ENCODE results near the gene C10orf105.

C10orf105 gene

DNA sequence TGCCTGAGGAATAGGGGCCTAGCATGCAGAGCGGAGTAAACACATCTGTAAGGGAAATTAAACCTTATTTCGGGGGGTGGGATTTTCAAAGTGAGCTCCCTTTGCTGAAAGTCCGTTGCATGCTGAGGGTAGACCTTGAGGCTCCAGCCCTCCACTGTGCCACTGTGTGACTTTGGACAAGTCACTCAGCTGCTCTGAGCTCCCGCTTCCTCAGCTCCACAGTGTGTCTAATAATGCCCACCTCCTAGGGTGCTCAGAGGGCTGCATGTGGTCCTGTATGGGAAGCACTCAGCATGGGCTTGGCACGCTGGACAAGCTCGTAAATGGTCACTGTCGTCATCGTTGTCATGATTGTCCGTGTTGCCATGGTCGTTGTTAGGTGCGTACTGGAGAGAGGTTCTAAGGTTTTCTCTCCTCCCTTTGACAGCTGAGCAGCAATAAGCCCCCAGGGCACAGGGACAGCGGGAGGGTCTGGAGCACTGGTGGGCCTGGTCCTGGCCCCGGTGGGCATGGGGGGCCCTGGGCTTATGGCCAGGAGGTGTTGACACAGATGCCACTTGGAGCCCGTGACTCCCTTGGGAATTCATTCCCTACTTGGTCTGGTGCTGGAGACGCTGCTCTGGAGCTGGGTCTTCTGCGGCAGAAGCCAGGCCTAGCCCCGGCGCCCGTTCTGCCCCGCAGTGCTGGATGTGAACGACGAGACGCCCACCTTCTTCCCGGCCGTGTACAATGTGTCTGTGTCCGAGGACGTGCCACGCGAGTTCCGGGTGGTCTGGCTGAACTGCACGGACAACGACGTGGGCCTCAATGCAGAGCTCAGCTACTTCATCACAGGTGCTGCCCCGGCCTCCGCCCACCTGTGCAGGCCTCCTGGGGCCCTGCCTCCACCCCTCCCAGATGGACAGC, 13.1 kb downstream of the C10orf105 start:
- no peak for TF ChIP-seq Cebpa-rat (IDR thresholded peaks at IDR 0.05)
- H3K36me3 ChIP-seq: no peaks in the 10 kb centered on the region
- H3K4me2 ChIP-seq: no peak overlapping the region
- no peaks in the 10 kb centered on the region for H3K27me3 ChIP-seq
- peaks cover 34% of the 10 kb centered on the region for H3K4me1 ChIP-seq
- H3K9ac ChIP-seq: no peak overlapping the region
- H4K20me1 ChIP-seq: no peaks in the 10 kb centered on the region
- H3K4me3 ChIP-seq: no peak overlapping the region
- no peaks in the 10 kb centered on the region for H3K9me3 ChIP-seq
- H3K27ac ChIP-seq: no peak overlapping the region

DNA sequence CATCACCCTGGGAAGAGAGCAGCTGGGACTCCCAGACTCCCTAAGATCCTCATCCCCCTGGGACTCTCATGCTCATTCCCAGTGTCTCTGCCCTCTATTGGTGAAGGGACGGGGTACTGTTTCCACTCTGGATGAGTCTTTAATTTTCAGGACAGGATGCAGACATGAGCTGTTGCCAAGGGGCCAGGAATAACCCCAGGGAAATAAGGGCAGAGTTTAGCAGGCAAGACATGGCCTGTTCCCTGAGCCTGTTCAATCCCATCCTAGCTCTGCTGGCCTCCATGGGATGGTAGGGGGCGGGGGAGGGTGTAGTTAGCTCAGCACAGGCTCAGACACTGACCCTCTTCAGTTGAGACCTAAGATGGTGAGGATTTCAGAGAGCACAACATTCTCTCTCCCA, 14.0 kb downstream of the C10orf105 start:
- H3K9ac ChIP-seq: no peak overlapping the region
- H3K27ac ChIP-seq: no peak overlapping the region
- H3K9me3 ChIP-seq: no peaks in the 10 kb centered on the region
- no peak for TF ChIP-seq Cebpa-rat (IDR thresholded peaks at IDR 0.05)
- no peaks in the 10 kb centered on the region for H3K36me3 ChIP-seq
- H3K4me1 ChIP-seq: peaks cover 33% of the 10 kb centered on the region
- no peak overlapping the region for H3K4me3 ChIP-seq
- no peaks in the 10 kb centered on the region for H4K20me1 ChIP-seq
- H3K27me3 ChIP-seq: no peaks in the 10 kb centered on the region
- no peak overlapping the region for H3K4me2 ChIP-seq

DNA sequence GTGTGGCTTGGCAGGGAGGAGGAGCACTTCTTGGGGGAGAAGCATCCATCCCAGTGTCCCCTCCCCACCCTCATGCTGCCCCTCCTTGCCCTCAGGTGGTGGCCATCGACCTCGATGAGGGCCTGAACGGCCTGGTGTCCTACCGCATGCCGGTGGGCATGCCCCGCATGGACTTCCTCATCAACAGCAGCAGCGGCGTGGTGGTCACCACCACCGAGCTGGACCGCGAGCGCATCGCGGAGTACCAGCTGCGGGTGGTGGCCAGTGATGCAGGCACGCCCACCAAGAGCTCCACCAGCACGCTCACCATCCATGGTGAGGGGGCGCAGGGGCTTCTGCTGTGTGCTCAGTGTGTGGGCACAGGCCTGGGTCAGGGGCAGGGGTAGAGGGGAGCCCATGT, 14.8 kb downstream of the C10orf105 start:
- no peaks in the 10 kb centered on the region for H3K27me3 ChIP-seq
- H4K20me1 ChIP-seq: no peaks in the 10 kb centered on the region
- no peaks in the 10 kb centered on the region for H3K36me3 ChIP-seq
- TF ChIP-seq Cebpa-rat (IDR thresholded peaks at IDR 0.05): no peak
- no peaks in the 10 kb centered on the region for H3K9me3 ChIP-seq
- H3K9ac ChIP-seq: no peak overlapping the region
- H3K4me1 ChIP-seq: peaks cover 31% of the 10 kb centered on the region
- no peak overlapping the region for H3K4me2 ChIP-seq
- no peak overlapping the region for H3K27ac ChIP-seq
- no peak overlapping the region for H3K4me3 ChIP-seq

DNA sequence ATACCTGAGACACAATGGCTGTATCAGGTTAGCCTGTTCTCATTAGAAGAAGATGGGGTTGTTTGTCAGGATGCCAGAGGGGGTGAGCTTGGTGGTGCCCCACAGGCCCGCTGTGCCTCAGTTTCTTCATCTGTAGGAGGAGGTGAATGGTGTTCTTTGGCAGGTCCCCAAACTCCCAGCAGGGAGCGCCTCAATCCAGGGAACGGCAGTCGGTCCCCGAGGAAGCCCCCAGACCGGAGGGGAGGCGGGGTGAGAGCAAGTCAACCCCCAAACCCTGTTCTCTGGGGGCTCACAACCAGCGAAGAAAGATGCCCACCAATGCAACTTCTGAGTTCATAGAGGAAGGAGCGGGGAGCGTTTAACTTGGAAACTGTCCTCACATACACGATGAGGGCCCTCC, 16.0 kb downstream of the C10orf105 start:
- Histone ChIP-seq H3K4me2 (no peak overlapping the region), H3K27ac (no peak overlapping the region), H3K4me3 (no peak overlapping the region), H3K27me3 (no peaks in the 10 kb centered on the region), H3K36me3 (no peaks in the 10 kb centered on the region), H4K20me1 (no peaks in the 10 kb centered on the region), H3K4me1 (peaks cover 19% of the 10 kb centered on the region), H3K9ac (no peak overlapping the region), H3K9me3 (no peaks in the 10 kb centered on the region)
- TF ChIP-seq Cebpa-rat (IDR thresholded peaks at IDR 0.05): no peak

DNA sequence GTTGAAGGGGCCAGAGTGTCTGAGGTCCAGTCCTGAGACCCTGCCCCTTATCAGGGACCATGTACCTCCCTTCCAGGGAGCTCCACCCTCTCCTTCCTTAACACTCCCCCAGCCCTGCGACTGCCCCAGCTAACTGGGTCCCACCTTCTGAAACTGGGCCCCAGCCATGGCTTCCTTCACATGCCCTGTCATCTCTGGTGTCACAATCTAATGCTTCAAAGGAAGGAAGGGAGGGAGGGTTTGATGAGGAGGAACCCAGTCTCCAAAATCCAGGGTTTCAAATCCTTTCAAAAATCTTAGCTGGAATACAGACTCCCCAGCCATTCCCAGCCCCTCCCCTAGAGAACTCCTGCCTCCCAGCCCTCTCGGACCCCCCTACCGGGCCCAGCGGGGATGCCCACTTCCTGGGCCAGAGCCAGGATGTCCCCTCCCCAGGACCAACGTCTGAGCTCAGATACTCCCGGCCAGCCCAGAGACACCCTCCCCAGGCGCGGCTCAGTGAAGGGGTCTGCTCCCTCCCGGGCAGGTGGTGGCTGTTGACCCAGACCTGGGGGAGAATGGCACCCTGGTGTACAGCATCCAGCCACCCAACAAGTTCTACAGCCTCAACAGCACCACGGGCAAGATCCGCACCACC, 18.0 kb downstream of the C10orf105 start:
- Histone ChIP-seq H3K27ac (no peak overlapping the region), H3K4me3 (no peak overlapping the region), H3K36me3 (no peaks in the 10 kb centered on the region), H4K20me1 (no peaks in the 10 kb centered on the region), H3K27me3 (no peaks in the 10 kb centered on the region), H3K4me2 (no peak overlapping the region), H3K9me3 (no peaks in the 10 kb centered on the region), H3K4me1 (peaks cover 18% of the 10 kb centered on the region), H3K9ac (no peak overlapping the region; the same call in 1 of the 2 replicates)
- no peak for TF ChIP-seq Cebpa-rat (IDR thresholded peaks at IDR 0.05)

DNA sequence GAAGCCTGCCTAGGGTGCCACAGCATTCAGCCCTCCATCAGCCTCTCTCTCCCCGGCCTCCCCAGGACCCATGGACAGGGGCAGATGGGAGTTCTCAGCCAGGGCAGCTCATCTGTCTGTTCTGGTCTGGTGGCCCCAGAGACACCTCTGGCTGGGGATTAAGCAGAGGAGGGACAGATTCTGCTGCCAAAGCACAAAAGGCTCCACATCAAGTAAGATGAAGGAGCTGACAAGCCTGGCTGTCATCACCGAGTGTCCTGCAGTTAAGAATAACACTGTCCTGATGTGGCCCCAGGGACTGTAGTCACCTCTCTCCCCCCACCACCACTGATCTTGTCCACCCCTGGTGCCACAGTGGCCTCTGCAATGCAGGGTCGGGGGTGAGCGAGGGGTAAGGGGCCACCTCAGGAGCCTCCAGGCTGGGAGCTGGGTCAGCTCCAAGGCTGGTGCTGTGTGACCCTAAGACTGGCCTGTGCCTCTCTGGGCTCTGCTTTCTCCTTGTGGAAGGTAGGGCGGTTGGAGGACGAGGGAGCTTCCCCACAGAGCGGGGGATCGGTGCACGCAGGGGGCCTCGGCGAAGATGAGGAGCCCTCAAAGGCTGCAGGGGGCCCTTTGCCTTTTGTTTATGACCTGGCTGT, 18.7 kb downstream of the C10orf105 start:
- Histone ChIP-seq H3K9me3 (no peaks in the 10 kb centered on the region), H3K27me3 (no peaks in the 10 kb centered on the region), H3K4me2 (no peak overlapping the region), H3K36me3 (no peaks in the 10 kb centered on the region), H3K4me1 (peaks cover 26% of the 10 kb centered on the region), H3K9ac (no peak overlapping the region; the same call in 1 of the 2 replicates), H3K27ac (0 out of 2 replicates have a peak overlapping the region, but pooled peaks have one; percentile 13), H3K4me3 (no peak overlapping the region), H4K20me1 (no peaks in the 10 kb centered on the region)
- TF ChIP-seq Cebpa-rat (IDR thresholded peaks at IDR 0.05): no peak

DNA sequence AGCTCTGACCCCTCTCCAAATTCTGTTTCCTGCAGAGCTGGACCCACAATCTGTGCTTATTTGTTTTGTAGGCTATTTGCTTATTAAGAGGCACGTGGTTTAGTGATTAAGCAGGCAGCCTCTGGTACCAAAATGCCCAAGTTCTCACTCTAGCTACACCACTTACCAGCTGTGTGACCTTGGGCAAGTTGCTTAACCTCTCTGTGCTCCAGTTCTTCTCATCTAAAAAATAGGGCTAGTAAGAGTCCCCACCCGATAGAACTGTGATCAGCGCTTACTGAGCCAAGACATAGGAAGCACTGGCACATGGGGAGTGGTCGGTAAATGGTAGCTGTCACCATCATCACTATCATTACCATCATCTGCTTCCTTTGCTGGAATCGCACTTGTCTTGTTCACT, 20.8 kb downstream of the C10orf105 start:
- no peak for TF ChIP-seq Cebpa-rat (IDR thresholded peaks at IDR 0.05)
- Histone ChIP-seq H3K9ac (no peak overlapping the region), H3K36me3 (no peaks in the 10 kb centered on the region), H3K27me3 (no peaks in the 10 kb centered on the region), H3K4me3 (no peak overlapping the region), H3K9me3 (no peaks in the 10 kb centered on the region), H3K27ac (no peak overlapping the region), H3K4me2 (no peak overlapping the region), H4K20me1 (no peaks in the 10 kb centered on the region), H3K4me1 (peaks cover 47% of the 10 kb centered on the region)

DNA sequence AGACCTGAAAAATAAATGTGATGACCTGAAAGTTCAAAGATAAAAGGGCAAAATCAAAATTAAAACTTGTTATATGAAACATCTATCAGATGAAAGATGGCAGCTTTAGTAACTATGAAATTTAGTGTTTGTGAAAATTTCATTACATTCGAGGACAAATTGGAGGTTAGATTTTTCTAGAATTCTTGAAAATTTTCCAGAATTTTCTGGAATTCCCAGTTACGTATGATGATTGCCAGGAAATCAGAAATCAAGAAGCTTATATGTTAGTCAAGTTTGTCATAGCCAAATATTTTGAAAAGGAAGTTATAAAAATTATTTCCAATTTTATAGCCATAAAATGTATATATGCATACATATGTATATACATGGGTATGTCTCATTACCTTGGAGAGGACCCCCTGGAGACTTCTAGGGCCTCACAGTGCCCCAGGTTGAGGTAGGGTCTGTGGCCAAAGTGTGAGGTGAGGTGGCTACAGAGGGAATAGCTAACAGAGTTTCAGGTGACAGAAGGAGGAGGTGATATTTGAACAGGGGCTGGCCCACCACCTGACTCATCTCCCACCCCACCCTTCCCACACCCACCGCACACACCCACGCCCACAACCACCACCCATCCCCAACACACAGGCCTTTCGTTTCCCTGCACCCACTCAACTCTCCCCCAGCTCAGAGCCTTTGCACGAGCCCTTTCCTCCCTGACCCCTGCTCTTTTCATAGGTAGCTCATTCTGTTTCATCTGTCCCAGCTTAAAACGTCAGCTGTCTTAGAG, 21.5 kb downstream of the C10orf105 start:
- Histone ChIP-seq H3K4me1 (peaks cover 53% of the 10 kb centered on the region), H3K27me3 (no peaks in the 10 kb centered on the region), H3K4me2 (no peak overlapping the region), H3K9me3 (no peaks in the 10 kb centered on the region), H3K36me3 (no peaks in the 10 kb centered on the region), H4K20me1 (no peaks in the 10 kb centered on the region), H3K9ac (no peak overlapping the region), H3K4me3 (no peak overlapping the region), H3K27ac (no peak overlapping the region)
- TF ChIP-seq Cebpa-rat (IDR thresholded peaks at IDR 0.05): no peak

DNA sequence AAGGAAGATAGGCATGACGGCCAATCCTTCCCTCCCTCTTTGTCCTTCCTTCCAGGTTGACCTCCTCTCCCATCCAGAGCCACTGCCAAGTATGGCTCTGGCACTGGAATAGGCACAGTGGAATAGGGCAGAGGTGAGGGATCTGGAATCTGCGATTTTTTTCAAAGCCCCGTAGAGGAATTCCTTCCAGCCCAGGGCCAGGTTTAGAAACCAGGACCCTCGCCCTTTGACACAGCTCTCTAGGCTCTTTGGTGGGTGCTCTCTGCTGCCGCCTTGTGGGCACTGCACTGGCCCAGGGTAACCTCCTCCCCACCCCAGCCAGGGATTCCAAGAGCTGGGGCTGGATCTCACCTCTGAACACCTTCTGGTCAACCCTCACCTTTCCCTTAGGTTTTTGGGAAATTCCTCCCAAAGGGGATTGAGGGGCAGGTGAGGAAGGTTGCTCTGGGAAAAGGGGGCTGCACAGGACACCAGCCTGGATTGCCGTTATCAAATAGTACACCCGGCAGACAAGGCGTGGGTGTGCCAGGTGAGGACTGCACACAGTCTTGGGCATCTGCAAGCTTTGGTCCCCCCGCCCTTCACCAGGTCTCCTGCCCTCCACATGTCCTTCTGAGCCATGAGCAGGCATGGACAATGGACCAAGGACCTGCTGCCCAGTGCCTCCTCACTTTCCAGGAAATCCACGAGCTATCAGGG, 22.8 kb downstream of the C10orf105 start:
- Histone ChIP-seq H3K27ac (no peak overlapping the region), H3K4me1 (peaks cover 59% of the 10 kb centered on the region), H3K9ac (no peak overlapping the region), H4K20me1 (no peaks in the 10 kb centered on the region), H3K4me3 (no peak overlapping the region), H3K27me3 (no peaks in the 10 kb centered on the region), H3K36me3 (no peaks in the 10 kb centered on the region), H3K4me2 (peak overlapping the region; percentile 69), H3K9me3 (no peaks in the 10 kb centered on the region)
- TF ChIP-seq Cebpa-rat (IDR thresholded peaks at IDR 0.05): no peak

Measured in BLaER1 (cell line).